ENCODE measurements around the gene PALMD. TPM values are rescaled to one million over a fixed set of nuclear protein-coding genes. Genes with fewer than 3 reads are reported as not detected.

Gene PALMD
- total RNA-seq, 2 donors from 2014 or later: not detected

- Mint-ChIP-seq H3K4me1 (no peaks in the 10 kb centered on the region), H3K9me3 (no peaks in the 10 kb centered on the region), H3K36me3 (ENCODE audit: low read depth) (no peaks in the 10 kb centered on the region), H3K27me3 (peaks cover 15% of the 10 kb centered on the region), H3K27ac (no peak overlapping the region), H3K4me3 (no peak overlapping the region)
- no peak for ATAC-seq (replicated peaks)
These were observed 2.7 kb upstream of the PALMD start for GRCh38 chr1:99643021-99643779.

- Mint-ChIP-seq H3K9me3 (no peaks in the 10 kb centered on the region), H3K27me3 (peaks cover 19% of the 10 kb centered on the region), H3K27ac (no peak overlapping the region), H3K4me3 (no peak overlapping the region), H3K4me1 (no peaks in the 10 kb centered on the region), H3K36me3 (ENCODE audit: low read depth) (no peaks in the 10 kb centered on the region)
- no peak for ATAC-seq (replicated peaks)
These were observed 1.5 kb upstream of the PALMD start for GRCh38 chr1:99644279-99645004.

GRCh38 chr1:99645203-99645602, 710 bp upstream of the PALMD start:
- H3K27ac Mint-ChIP-seq: no peak overlapping the region
- no peak overlapping the region for H3K4me3 Mint-ChIP-seq
- no peak for ATAC-seq (replicated peaks)
- no peaks in the 10 kb centered on the region for H3K4me1 Mint-ChIP-seq
- H3K9me3 Mint-ChIP-seq: no peaks in the 10 kb centered on the region
- H3K27me3 Mint-ChIP-seq: peaks cover 22% of the 10 kb centered on the region
- no peaks in the 10 kb centered on the region for H3K36me3 Mint-ChIP-seq (ENCODE audit: low read depth)

GRCh38 chr1:99646868-99647267, 955 bp downstream of the PALMD start:
- peaks cover 22% of the 10 kb centered on the region for H3K27me3 Mint-ChIP-seq
- H3K9me3 Mint-ChIP-seq: no peaks in the 10 kb centered on the region
- H3K36me3 Mint-ChIP-seq (ENCODE audit: low read depth): no peaks in the 10 kb centered on the region
- H3K27ac Mint-ChIP-seq: no peak overlapping the region
- no peak for ATAC-seq (replicated peaks)
- H3K4me3 Mint-ChIP-seq: no peak overlapping the region
- no peaks in the 10 kb centered on the region for H3K4me1 Mint-ChIP-seq

- peaks cover 22% of the 10 kb centered on the region for H3K27me3 Mint-ChIP-seq
- H3K9me3 Mint-ChIP-seq: no peaks in the 10 kb centered on the region
- no peak overlapping the region for H3K4me3 Mint-ChIP-seq
- H3K27ac Mint-ChIP-seq: no peak overlapping the region
- H3K4me1 Mint-ChIP-seq: no peaks in the 10 kb centered on the region
- no peaks in the 10 kb centered on the region for H3K36me3 Mint-ChIP-seq (ENCODE audit: low read depth)
- ATAC-seq (replicated peaks): no peak
These were observed 1.6 kb downstream of the PALMD start for GRCh38 chr1:99647490-99647889.

GRCh38 chr1:99648107-99648506, 2.2 kb downstream of the PALMD start:
- Mint-ChIP-seq H3K9me3 (no peaks in the 10 kb centered on the region), H3K4me1 (no peaks in the 10 kb centered on the region), H3K4me3 (no peak overlapping the region), H3K27ac (no peak overlapping the region), H3K36me3 (ENCODE audit: low read depth) (no peaks in the 10 kb centered on the region), H3K27me3 (peaks cover 22% of the 10 kb centered on the region)
- ATAC-seq (replicated peaks): no peak

- H3K4me3 Mint-ChIP-seq: no peak overlapping the region
- H3K27me3 Mint-ChIP-seq: peaks cover 22% of the 10 kb centered on the region
- H3K27ac Mint-ChIP-seq: no peak overlapping the region
- H3K4me1 Mint-ChIP-seq: no peaks in the 10 kb centered on the region
- no peaks in the 10 kb centered on the region for H3K36me3 Mint-ChIP-seq (ENCODE audit: low read depth)
- ATAC-seq (replicated peaks): no peak
- no peaks in the 10 kb centered on the region for H3K9me3 Mint-ChIP-seq
These were observed 4.1 kb downstream of the PALMD start for GRCh38 chr1:99650030-99650429.

GRCh38 chr1:99650773-99651437, 5.0 kb downstream of the PALMD start:
- H3K27ac Mint-ChIP-seq: no peak overlapping the region
- H3K27me3 Mint-ChIP-seq: peaks cover 17% of the 10 kb centered on the region
- H3K4me1 Mint-ChIP-seq: no peaks in the 10 kb centered on the region
- no peak for ATAC-seq (replicated peaks)
- no peaks in the 10 kb centered on the region for H3K36me3 Mint-ChIP-seq (ENCODE audit: low read depth)
- no peaks in the 10 kb centered on the region for H3K9me3 Mint-ChIP-seq
- no peak overlapping the region for H3K4me3 Mint-ChIP-seq

GRCh38 chr1:99652881-99653281, 7.0 kb downstream of the PALMD start:
- ATAC-seq (replicated peaks): no peak
- Mint-ChIP-seq H3K9me3 (no peaks in the 10 kb centered on the region), H3K36me3 (ENCODE audit: low read depth) (no peaks in the 10 kb centered on the region), H3K27ac (no peak overlapping the region), H3K4me1 (no peaks in the 10 kb centered on the region), H3K4me3 (no peak overlapping the region), H3K27me3 (peaks cover 8% of the 10 kb centered on the region)

GRCh38 chr1:99655376-99655775, 9.5 kb downstream of the PALMD start:
- no peak overlapping the region for H3K27ac Mint-ChIP-seq
- peaks cover 4% of the 10 kb centered on the region for H3K27me3 Mint-ChIP-seq
- no peaks in the 10 kb centered on the region for H3K4me1 Mint-ChIP-seq
- H3K36me3 Mint-ChIP-seq (ENCODE audit: low read depth): no peaks in the 10 kb centered on the region
- ATAC-seq (replicated peaks): no peak
- no peak overlapping the region for H3K4me3 Mint-ChIP-seq
- no peaks in the 10 kb centered on the region for H3K9me3 Mint-ChIP-seq

GRCh38 chr1:99656701-99657100, 10.8 kb downstream of the PALMD start:
- H3K4me3 Mint-ChIP-seq: no peak overlapping the region
- no peaks in the 10 kb centered on the region for H3K9me3 Mint-ChIP-seq
- H3K27ac Mint-ChIP-seq: no peak overlapping the region
- H3K27me3 Mint-ChIP-seq: peaks cover 4% of the 10 kb centered on the region
- no peak for ATAC-seq (replicated peaks)
- no peaks in the 10 kb centered on the region for H3K36me3 Mint-ChIP-seq (ENCODE audit: low read depth)
- no peaks in the 10 kb centered on the region for H3K4me1 Mint-ChIP-seq

GRCh38 chr1:99657213-99658030, 11.5 kb downstream of the PALMD start:
- Mint-ChIP-seq H3K27me3 (peaks cover 4% of the 10 kb centered on the region), H3K4me3 (no peak overlapping the region), H3K27ac (no peak overlapping the region)

GRCh38 chr1:99658031-99658290, 12.0 kb downstream of the PALMD start:
- Mint-ChIP-seq H3K9me3 (no peaks in the 10 kb centered on the region), H3K4me3 (no peak overlapping the region), H3K27ac (no peak overlapping the region), H3K4me1 (no peaks in the 10 kb centered on the region), H3K27me3 (peaks cover 4% of the 10 kb centered on the region), H3K36me3 (ENCODE audit: low read depth) (no peaks in the 10 kb centered on the region)
- ATAC-seq (replicated peaks): no peak

More at GRCh38 chr1:99657213-99658030, 11.5 kb downstream of the PALMD start:
- ATAC-seq (replicated peaks): no peak
- no peaks in the 10 kb centered on the region for H3K36me3 Mint-ChIP-seq (ENCODE audit: low read depth)
- H3K4me1 Mint-ChIP-seq: no peaks in the 10 kb centered on the region
- no peaks in the 10 kb centered on the region for H3K9me3 Mint-ChIP-seq

- Mint-ChIP-seq H3K9me3 (no peaks in the 10 kb centered on the region), H3K36me3 (ENCODE audit: low read depth) (no peaks in the 10 kb centered on the region), H3K4me3 (no peak overlapping the region), H3K4me1 (no peaks in the 10 kb centered on the region), H3K27me3 (peaks cover 6% of the 10 kb centered on the region), H3K27ac (no peak overlapping the region)
- no peak for ATAC-seq (replicated peaks)
These were observed 13.9 kb downstream of the PALMD start for GRCh38 chr1:99659755-99660210.

All from activated T-helper 17 cell treated with anti-CD3 and anti-CD28 coated beads, Interleukin-2, amount 50 U/mL, for 72 hours (primary cell).